Caco-2 (cell line): ENCODE measurements around the gene VLDLR. TPM values are rescaled to one million over a fixed set of nuclear protein-coding genes. Genes with fewer than 3 reads are reported as not detected.

Experiments used
- BruUV-seq: library from RNA; stranded (reverse); fragments of 400-500 nt; replicated peaks from 2 replicates; lab custom pipeline; 2021; lab: Mats Ljungman, UMichigan
- CTCF ChIA-PET: fragments of 300-600 bp; sonication (Branson Sonifier 250); formaldehyde crosslinking; loops from one replicate; lab custom pipeline; 2022; ENCODE audit warnings: antibody characterized with exemption; lab: Charles Lee
- POLR2A ChIA-PET: fragments of 300-600 bp; sonication (Branson Sonifier 250); formaldehyde crosslinking; loops from one replicate; lab custom pipeline; 2022; ENCODE audit warnings: antibody characterized with exemption; lab: Charles Lee
- DNase-seq, 2 experiments: peaks; one replicate each; pipeline versions ENCODE4 v3.0.0 to v3.0.0-alpha.2; 2020 to 2022
- H3K27me3 ChIP-seq: replicated peaks from 2 replicates; pipeline ENCODE4 v1.6.0; 2011; ENCODE audit warnings: low read length; ENCODE audit not compliant: control insufficient read depth, insufficient read depth
- H3K36me3 ChIP-seq: 2 replicates; pipeline ENCODE4 v1.5.1; 2011; ENCODE audit warnings: low read length; ENCODE audit not compliant: control insufficient read depth, insufficient read depth
- H3K4me1 ChIP-seq: fragments of 250-450 bp; sonication (Bioruptor Pico); 2 replicates; pipeline ENCODE4 v1.5.1; 2020; ENCODE audit warnings: mild to moderate bottlenecking
- H3K4me3 ChIP-seq: 2 replicates; pipeline ENCODE4 v1.5.1; 2011; ENCODE audit warnings: low read depth, mild to moderate bottlenecking, control low read depth, low read length
- H3K9me3 ChIP-seq: fragments of 250-450 bp; sonication (Bioruptor Pico); 2 replicates; pipeline ENCODE4 v1.5.1; 2020; ENCODE audit warnings: mild to moderate bottlenecking, moderate library complexity
- H3K27ac Mint-ChIP-seq: one replicate; pipeline ENCODE4 v1.8.0; 2022; ENCODE audit warnings: mixed read lengths; ENCODE audit not compliant: unreplicated experiment
- H3K27me3 Mint-ChIP-seq: one replicate; pipeline ENCODE4 v1.8.0; 2022; ENCODE audit warnings: mixed read lengths; ENCODE audit not compliant: insufficient read depth, unreplicated experiment
- H3K36me3 Mint-ChIP-seq: one replicate; pipeline ENCODE4 v1.8.0; 2022; ENCODE audit warnings: mild to moderate bottlenecking, mixed read lengths; ENCODE audit not compliant: insufficient read depth, unreplicated experiment
- H3K4me1 Mint-ChIP-seq: one replicate; pipeline ENCODE4 v1.8.0; 2022; ENCODE audit warnings: low read depth, mixed read lengths; ENCODE audit not compliant: unreplicated experiment
- H3K4me3 Mint-ChIP-seq: one replicate; pipeline ENCODE4 v1.8.0; 2022; ENCODE audit warnings: mild to moderate bottlenecking, moderate library complexity, mixed read lengths; ENCODE audit not compliant: unreplicated experiment
- H3K9me3 Mint-ChIP-seq: one replicate; pipeline ENCODE4 v1.8.0; 2022; ENCODE audit warnings: mixed read lengths; ENCODE audit not compliant: unreplicated experiment
- CTCF ChIP-seq, 2 experiments: fragments of 200-600 bp in 1 of 2; IDR thresholded peaks; 1 replicate in 1 of 2; 2 replicates in 1 of 2; pipeline versions ENCODE4 v1.5.1 to v1.8.0; 2011 to 2022; ENCODE audit warnings: antibody characterized with exemption in 1 of 2, control low read depth in 1 of 2, inconsistent platforms in 1 of 2, low read depth in 1 of 2, low read length in 1 of 2, mild to moderate bottlenecking in 1 of 2, moderate library complexity in 1 of 2; ENCODE audit not compliant: insufficient read depth in 1 of 2, severe bottlenecking in 1 of 2, unreplicated experiment in 1 of 2
- intact Hi-C: fragments of 100-400 bp; cut with micrococcal nuclease; formaldehyde crosslinking; loops from one replicate; pipeline ENCODE4 v1.10.0; 2022; ENCODE audit not compliant: unreplicated experiment
- total RNA-seq: library from RNA; stranded (reverse); gene quantifications from 2 replicates; pipeline ENCODE4 v1.2.3, GENCODE V29; 2022

Gene VLDLR
- total RNA-seq, 1 experiment from 2014 or later = 42.3 TPM

- no peaks in the 10 kb centered on the region for H3K9me3 Mint-ChIP-seq
- Histone ChIP-seq H3K4me3 (peak overlapping the region; percentile 77), H3K4me1 (peaks cover 19% of the 10 kb centered on the region), H3K9me3 (no peaks in the 10 kb centered on the region), H3K36me3 (no peaks in the 10 kb centered on the region), H3K27me3 (no peaks in the 10 kb centered on the region)
- intact Hi-C loops = loop anchor here (1.0 to 10.0 kb wide), 6 partner anchors 12 to 379 kb away; no protein-coding TSS in a partner anchor
- BruUV-seq = no TSS peak
- ChIA-PET CTCF (no interaction called here), POLR2A (no interaction called here)
- H3K27ac Mint-ChIP-seq = peak overlapping the region; percentile 82
- peak overlapping the region; percentile 89 for H3K4me3 Mint-ChIP-seq
- no peaks in the 10 kb centered on the region for H3K27me3 Mint-ChIP-seq
- peaks cover 23% of the 10 kb centered on the region for H3K36me3 Mint-ChIP-seq
- no peak for TF ChIP-seq CTCF (IDR thresholded peaks at IDR 0.05; ENCODE audit: insufficient read depth in 1 of 2, low read depth in 1 of 2, low read length in 1 of 2, severe bottlenecking in 1 of 2, unreplicated experiment in 1 of 2)
- peak; percentile 74 to 76 for DNase-seq
- H3K4me1 Mint-ChIP-seq = no peaks in the 10 kb centered on the region
These were observed 1.9 kb downstream of the VLDLR start for GRCh38 chr9:2623288-2624050.

GRCh38 chr9:2624051-2624682 lies 2.6 kb downstream of the VLDLR start:
- intact Hi-C loops = loop anchor here (2.0 to 10.0 kb wide), 5 partner anchors 105 to 379 kb away; no protein-coding TSS in a partner anchor
- Mint-ChIP-seq H3K4me1 (no peaks in the 10 kb centered on the region), H3K27me3 (no peaks in the 10 kb centered on the region), H3K4me3 (peak overlapping the region; percentile 89), H3K36me3 (peaks cover 24% of the 10 kb centered on the region), H3K9me3 (no peaks in the 10 kb centered on the region), H3K27ac (peak overlapping the region; percentile 82)
- H3K9me3 ChIP-seq = no peaks in the 10 kb centered on the region
- ChIA-PET POLR2A (no interaction called here), CTCF (no interaction called here)
- TSS peak; percentile 39 for BruUV-seq
- peaks cover 19% of the 10 kb centered on the region for H3K4me1 ChIP-seq
- H3K4me3 ChIP-seq = peak overlapping the region; percentile 77
- H3K27me3 ChIP-seq = no peaks in the 10 kb centered on the region
- no peak for TF ChIP-seq CTCF (IDR thresholded peaks at IDR 0.05; ENCODE audit: insufficient read depth in 1 of 2, low read depth in 1 of 2, low read length in 1 of 2, severe bottlenecking in 1 of 2, unreplicated experiment in 1 of 2)
- H3K36me3 ChIP-seq = no peaks in the 10 kb centered on the region
- peak; percentile 30 to 38 for DNase-seq

- Histone ChIP-seq H3K36me3 (no peaks in the 10 kb centered on the region), H3K4me3 (no peak overlapping the region), H3K9me3 (no peaks in the 10 kb centered on the region), H3K27me3 (no peaks in the 10 kb centered on the region), H3K4me1 (peaks cover 19% of the 10 kb centered on the region)
- no peak for DNase-seq
- no peak for TF ChIP-seq CTCF (IDR thresholded peaks at IDR 0.05; ENCODE audit: insufficient read depth in 1 of 2, low read depth in 1 of 2, low read length in 1 of 2, severe bottlenecking in 1 of 2, unreplicated experiment in 1 of 2)
- ChIA-PET POLR2A (no interaction called here), CTCF (no interaction called here)
- intact Hi-C loops = loop anchor here (2.0 to 10.0 kb wide), 2 partner anchors 103 to 381 kb away; no protein-coding TSS in a partner anchor
- Mint-ChIP-seq H3K4me1 (no peaks in the 10 kb centered on the region), H3K4me3 (no peak overlapping the region), H3K27me3 (no peaks in the 10 kb centered on the region), H3K27ac (no peak overlapping the region), H3K9me3 (no peaks in the 10 kb centered on the region), H3K36me3 (peaks cover 24% of the 10 kb centered on the region)
- no TSS peak for BruUV-seq
These were observed 3.8 kb downstream of the VLDLR start for GRCh38 chr9:2625427-2625826.
